ENCODE measurements around the gene SPEF1. TPM values are rescaled to one million over a fixed set of nuclear protein-coding genes. Genes with fewer than 3 reads are reported as not detected.

Gene SPEF1
- total RNA-seq, 1 experiment from 2014 or later: 0.24 TPM

DNA sequence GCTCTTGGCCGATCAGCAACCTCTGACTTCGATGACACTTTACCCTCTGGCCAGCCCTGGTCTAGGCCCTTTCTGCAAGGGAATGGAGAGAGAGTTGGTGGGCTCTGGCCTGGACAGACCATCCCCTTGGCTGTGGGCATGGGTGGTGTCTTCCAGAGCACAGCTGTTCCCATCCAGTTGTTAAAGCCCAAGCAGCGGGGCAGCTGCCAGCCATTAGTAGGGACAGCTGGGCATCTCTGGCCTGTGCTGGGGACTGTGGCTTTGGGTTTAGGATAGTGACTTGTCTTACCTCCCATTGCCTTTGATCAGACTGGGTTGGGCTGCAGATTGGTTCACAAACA lies 17.6 kb upstream of the SPEF1 start:
- no peaks in the 10 kb centered on the region for H3K79me1 ChIP-seq (ENCODE audit: insufficient read depth, low read depth, low read length, poor library complexity, severe bottlenecking)
- no peak overlapping the region for H3K14ac ChIP-seq (ENCODE audit: insufficient read depth, low read length)
- no peak for DNase-seq
- H3K9me3 ChIP-seq (ENCODE audit: control insufficient read depth, low read depth, low read length): no peaks in the 10 kb centered on the region
- H3K56ac ChIP-seq (ENCODE audit: insufficient read length, low read depth, low read length): no peak overlapping the region
- H3K27me3 ChIP-seq (ENCODE audit: insufficient read depth, low read length): no peaks in the 10 kb centered on the region
- peaks cover 15% of the 10 kb centered on the region for H3K27me3 Mint-ChIP-seq (ENCODE audit: low read depth)
- H3K27ac ChIP-seq (ENCODE audit: insufficient read length, low read depth, low read length): no peak overlapping the region
- no CpG with 5 or more reads among the region's 3 CpGs for WGBS (ENCODE audit: extremely low coverage, insufficient read length, low lambda C conversion rate)
- no peaks in the 10 kb centered on the region for H4K20me1 ChIP-seq (ENCODE audit: control insufficient read depth, insufficient read depth, insufficient read length)
- no peak overlapping the region for H3T11ph ChIP-seq (ENCODE audit: low read length)
- H2AK5ac ChIP-seq (ENCODE audit: insufficient read length, low read length): no peak overlapping the region
- H3K9ac ChIP-seq (ENCODE audit: extremely low read depth, insufficient read length, low read length): no peak overlapping the region
- H3K23me2 ChIP-seq (ENCODE audit: insufficient read length, low read depth, low read length, poor library complexity, severe bottlenecking): peaks cover 19% of the 10 kb centered on the region
- H2BK5ac ChIP-seq (ENCODE audit: insufficient read length, low read length): no peak overlapping the region
- TF ChIP-seq, protein P1, sequence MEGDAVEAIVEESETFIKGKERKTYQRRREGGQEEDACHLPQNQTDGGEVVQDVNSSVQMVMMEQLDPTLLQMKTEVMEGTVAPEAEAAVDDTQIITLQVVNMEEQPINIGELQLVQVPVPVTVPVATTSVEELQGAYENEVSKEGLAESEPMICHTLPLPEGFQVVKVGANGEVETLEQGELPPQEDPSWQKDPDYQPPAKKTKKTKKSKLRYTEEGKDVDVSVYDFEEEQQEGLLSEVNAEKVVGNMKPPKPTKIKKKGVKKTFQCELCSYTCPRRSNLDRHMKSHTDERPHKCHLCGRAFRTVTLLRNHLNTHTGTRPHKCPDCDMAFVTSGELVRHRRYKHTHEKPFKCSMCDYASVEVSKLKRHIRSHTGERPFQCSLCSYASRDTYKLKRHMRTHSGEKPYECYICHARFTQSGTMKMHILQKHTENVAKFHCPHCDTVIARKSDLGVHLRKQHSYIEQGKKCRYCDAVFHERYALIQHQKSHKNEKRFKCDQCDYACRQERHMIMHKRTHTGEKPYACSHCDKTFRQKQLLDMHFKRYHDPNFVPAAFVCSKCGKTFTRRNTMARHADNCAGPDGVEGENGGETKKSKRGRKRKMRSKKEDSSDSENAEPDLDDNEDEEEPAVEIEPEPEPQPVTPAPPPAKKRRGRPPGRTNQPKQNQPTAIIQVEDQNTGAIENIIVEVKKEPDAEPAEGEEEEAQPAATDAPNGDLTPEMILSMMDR (conservative IDR thresholded peaks at IDR 0.05): no peak
- H3K4me2 ChIP-seq (ENCODE audit: insufficient read depth, insufficient read length, low read length): no peak overlapping the region
- no peak overlapping the region for H4K91ac ChIP-seq (ENCODE audit: insufficient read length, low read depth, low read length)
- H2AFZ ChIP-seq (ENCODE audit: low read length): no peak overlapping the region
- H3K79me2 ChIP-seq (ENCODE audit: insufficient read depth, low read length): no peaks in the 10 kb centered on the region
- H2BK15ac ChIP-seq (ENCODE audit: low read depth, low read length): no peak overlapping the region
- H4K8ac ChIP-seq (replicated peaks; ENCODE audit: insufficient read length, low read depth, low read length): no peak overlapping the region
- no peaks in the 10 kb centered on the region for H3K9me3 Mint-ChIP-seq
- peak overlapping the region in 2 of 3 experiments; percentile 63 to 96; a peak in 4 of 7 replicates for H3K27ac Mint-ChIP-seq
- peaks cover 24 to 35% (median 29%) of the 10 kb centered on the region in 3 experiments for H3K36me3 Mint-ChIP-seq (ENCODE audit: insufficient read depth in 1 of 3, low read depth in 3 of 3)
- no peak overlapping the region for H2BK20ac ChIP-seq (ENCODE audit: low read depth, low read length, poor library complexity, severe bottlenecking)
- no peak overlapping the region for H2BK12ac ChIP-seq (ENCODE audit: insufficient read length, low read depth, low read length)
- no peak overlapping the region for H4K5ac ChIP-seq (ENCODE audit: insufficient read length, low read depth, low read length)
- no peaks in the 10 kb centered on the region; the same call in 1 of the 2 replicates for H3K4me1 ChIP-seq (ENCODE audit: insufficient read depth, low read length)
- H3K4me1 Mint-ChIP-seq: peaks cover 42 to 55% of the 10 kb centered on the region in 2 experiments
- no peak overlapping the region for H3K23ac ChIP-seq (ENCODE audit: insufficient read length, low read depth, low read length)
- H3K18ac ChIP-seq (ENCODE audit: insufficient read length, low read depth, low read length): no peak overlapping the region
- no peak overlapping the region for H3K4ac ChIP-seq (ENCODE audit: low read depth, low read length)
- H2BK120ac ChIP-seq (ENCODE audit: low read depth, low read length, poor library complexity, severe bottlenecking): no peak overlapping the region
- peak overlapping the region in 1 of 2 experiments; percentile 63; a peak in 2 of 5 replicates for H3K4me3 Mint-ChIP-seq

Measured in H9 (cell line).